GM23338 (cell line): ENCODE measurements around the gene FAM25G.
"Not testable (repeated sequence)": the region's sequence is repeated elsewhere in the genome, so short reads cannot be mapped to it uniquely, and the experiment has no call there.

Experiments
- CREB1 ChIP-seq: fragments of 250-450 bp; sonication (Bioruptor Pico); IDR thresholded peaks from 2 replicates; pipeline ENCODE4 v1.5.0; 2020; ENCODE audit warnings: low read depth, mild to moderate bottlenecking, moderate library complexity
- EZH2 ChIP-seq: fragments of 200-600 bp; sonication (generic); IDR thresholded peaks from one replicate; pipeline ENCODE4 v1.8.0; 2017; ENCODE audit warnings: antibody characterized with exemption, mild to moderate bottlenecking, low read depth; ENCODE audit not compliant: unreplicated experiment
- EZH2phosphoT487 ChIP-seq: fragments of 200-600 bp; sonication (generic); IDR thresholded peaks from one replicate; pipeline ENCODE4 v1.8.1; 2018; ENCODE audit warnings: antibody characterized with exemption; ENCODE audit not compliant: unreplicated experiment
- JUNB ChIP-seq: IDR thresholded peaks from one replicate; pipeline ENCODE4 v1.6.1; 2016; ENCODE audit warnings: antibody characterized with exemption; ENCODE audit not compliant: unreplicated experiment
- NANOG ChIP-seq: IDR thresholded peaks from 2 replicates; pipeline ENCODE4 v1.6.1; 2016; ENCODE audit warnings: antibody characterized with exemption, borderline replicate concordance
- POLR2AphosphoS5 ChIP-seq: IDR thresholded peaks from 2 replicates; pipeline ENCODE4 v1.6.1; 2016; ENCODE audit warnings: antibody characterized with exemption, low read depth
- ZNF114 ChIP-seq: fragments of 250-450 bp; sonication (Bioruptor Pico); IDR thresholded peaks from 2 replicates; pipeline ENCODE4 v1.5.0; 2020; ENCODE audit warnings: mild to moderate bottlenecking, moderate library complexity
- ZNF331 ChIP-seq: fragments of 250-450 bp; sonication (Bioruptor Pico); IDR thresholded peaks from 2 replicates; pipeline ENCODE4 v1.5.0; 2020; ENCODE audit warnings: low read depth, mild to moderate bottlenecking, moderate library complexity
- TF ChIP-seq, protein P1 (sequence below), 2 experiments: fragments of 200-600 bp in 1 of 2; sonication (generic) in 1 of 2; conservative IDR thresholded peaks; 2 replicates each; pipeline versions ENCODE4 v1.5.1 to v1.6.1; 2016 to 2017; ENCODE audit warnings: antibody characterized with exemption in 2 of 2, low read depth in 2 of 2, mild to moderate bottlenecking in 2 of 2, moderate library complexity in 1 of 2
- TF ChIP-seq, protein P2 (sequence below): IDR thresholded peaks from one replicate; pipeline ENCODE4 v1.6.1; 2018; ENCODE audit warnings: antibody characterized with exemption; ENCODE audit not compliant: unreplicated experiment
- TF ChIP-seq, protein P3 (sequence below): IDR thresholded peaks from 2 replicates; pipeline ENCODE4 v1.6.1; 2016; ENCODE audit warnings: antibody characterized with exemption

DNA sequence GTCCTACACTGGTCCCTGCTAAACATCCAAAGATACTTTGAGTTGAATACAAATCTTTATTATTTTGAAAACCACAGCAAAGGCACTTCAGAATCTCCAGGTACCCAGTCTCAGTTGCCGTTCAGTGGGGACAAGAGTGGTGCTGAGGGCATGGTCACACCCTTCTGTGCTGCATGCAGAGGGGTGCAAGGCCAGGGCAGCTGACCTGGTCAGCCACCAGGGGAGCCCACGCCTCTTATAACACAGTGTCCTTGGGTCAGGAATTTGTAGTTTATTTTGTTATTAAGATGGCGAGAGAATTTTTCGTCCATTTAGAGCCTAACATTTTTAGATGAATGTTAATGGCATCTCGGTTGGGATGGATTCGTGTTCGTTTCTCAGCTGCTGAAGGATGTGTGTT is 23.5 kb downstream of the FAM25G start:
- not testable (repeated sequence) for TF ChIP-seq POLR2AphosphoS5; CREB1 (CRISPR knock-in tag); EZH2; EZH2phosphoT487; ZNF114; JUNB; ZNF331 (CRISPR knock-in tag); NANOG
- TF ChIP-seq, protein P1, sequence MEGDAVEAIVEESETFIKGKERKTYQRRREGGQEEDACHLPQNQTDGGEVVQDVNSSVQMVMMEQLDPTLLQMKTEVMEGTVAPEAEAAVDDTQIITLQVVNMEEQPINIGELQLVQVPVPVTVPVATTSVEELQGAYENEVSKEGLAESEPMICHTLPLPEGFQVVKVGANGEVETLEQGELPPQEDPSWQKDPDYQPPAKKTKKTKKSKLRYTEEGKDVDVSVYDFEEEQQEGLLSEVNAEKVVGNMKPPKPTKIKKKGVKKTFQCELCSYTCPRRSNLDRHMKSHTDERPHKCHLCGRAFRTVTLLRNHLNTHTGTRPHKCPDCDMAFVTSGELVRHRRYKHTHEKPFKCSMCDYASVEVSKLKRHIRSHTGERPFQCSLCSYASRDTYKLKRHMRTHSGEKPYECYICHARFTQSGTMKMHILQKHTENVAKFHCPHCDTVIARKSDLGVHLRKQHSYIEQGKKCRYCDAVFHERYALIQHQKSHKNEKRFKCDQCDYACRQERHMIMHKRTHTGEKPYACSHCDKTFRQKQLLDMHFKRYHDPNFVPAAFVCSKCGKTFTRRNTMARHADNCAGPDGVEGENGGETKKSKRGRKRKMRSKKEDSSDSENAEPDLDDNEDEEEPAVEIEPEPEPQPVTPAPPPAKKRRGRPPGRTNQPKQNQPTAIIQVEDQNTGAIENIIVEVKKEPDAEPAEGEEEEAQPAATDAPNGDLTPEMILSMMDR (conservative IDR thresholded peaks at IDR 0.05; ENCODE audit: low read depth in 2 of 2): not testable (repeated sequence)
- TF ChIP-seq, protein P2, sequence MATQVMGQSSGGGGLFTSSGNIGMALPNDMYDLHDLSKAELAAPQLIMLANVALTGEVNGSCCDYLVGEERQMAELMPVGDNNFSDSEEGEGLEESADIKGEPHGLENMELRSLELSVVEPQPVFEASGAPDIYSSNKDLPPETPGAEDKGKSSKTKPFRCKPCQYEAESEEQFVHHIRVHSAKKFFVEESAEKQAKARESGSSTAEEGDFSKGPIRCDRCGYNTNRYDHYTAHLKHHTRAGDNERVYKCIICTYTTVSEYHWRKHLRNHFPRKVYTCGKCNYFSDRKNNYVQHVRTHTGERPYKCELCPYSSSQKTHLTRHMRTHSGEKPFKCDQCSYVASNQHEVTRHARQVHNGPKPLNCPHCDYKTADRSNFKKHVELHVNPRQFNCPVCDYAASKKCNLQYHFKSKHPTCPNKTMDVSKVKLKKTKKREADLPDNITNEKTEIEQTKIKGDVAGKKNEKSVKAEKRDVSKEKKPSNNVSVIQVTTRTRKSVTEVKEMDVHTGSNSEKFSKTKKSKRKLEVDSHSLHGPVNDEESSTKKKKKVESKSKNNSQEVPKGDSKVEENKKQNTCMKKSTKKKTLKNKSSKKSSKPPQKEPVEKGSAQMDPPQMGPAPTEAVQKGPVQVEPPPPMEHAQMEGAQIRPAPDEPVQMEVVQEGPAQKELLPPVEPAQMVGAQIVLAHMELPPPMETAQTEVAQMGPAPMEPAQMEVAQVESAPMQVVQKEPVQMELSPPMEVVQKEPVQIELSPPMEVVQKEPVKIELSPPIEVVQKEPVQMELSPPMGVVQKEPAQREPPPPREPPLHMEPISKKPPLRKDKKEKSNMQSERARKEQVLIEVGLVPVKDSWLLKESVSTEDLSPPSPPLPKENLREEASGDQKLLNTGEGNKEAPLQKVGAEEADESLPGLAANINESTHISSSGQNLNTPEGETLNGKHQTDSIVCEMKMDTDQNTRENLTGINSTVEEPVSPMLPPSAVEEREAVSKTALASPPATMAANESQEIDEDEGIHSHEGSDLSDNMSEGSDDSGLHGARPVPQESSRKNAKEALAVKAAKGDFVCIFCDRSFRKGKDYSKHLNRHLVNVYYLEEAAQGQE: not testable (repeated sequence)
- TF ChIP-seq, protein P3, sequence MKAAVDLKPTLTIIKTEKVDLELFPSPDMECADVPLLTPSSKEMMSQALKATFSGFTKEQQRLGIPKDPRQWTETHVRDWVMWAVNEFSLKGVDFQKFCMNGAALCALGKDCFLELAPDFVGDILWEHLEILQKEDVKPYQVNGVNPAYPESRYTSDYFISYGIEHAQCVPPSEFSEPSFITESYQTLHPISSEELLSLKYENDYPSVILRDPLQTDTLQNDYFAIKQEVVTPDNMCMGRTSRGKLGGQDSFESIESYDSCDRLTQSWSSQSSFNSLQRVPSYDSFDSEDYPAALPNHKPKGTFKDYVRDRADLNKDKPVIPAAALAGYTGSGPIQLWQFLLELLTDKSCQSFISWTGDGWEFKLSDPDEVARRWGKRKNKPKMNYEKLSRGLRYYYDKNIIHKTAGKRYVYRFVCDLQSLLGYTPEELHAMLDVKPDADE: not testable (repeated sequence)
